Inflammatory macrophage treated with lipopolysaccharide for 1 hour (primary cell): ENCODE results near the gene DYNC2LI1.

Experiments used
- DNase-seq, 2 donors: peaks; one replicate each; pipeline ENCODE4 v3.0.0-alpha.2; 2020 to 2022

The DYNC2LI1 gene

GRCh38 chr2:43851011-43851980 lies 77.5 kb downstream of the DYNC2LI1 start:
- DNase-seq: no peak

GRCh38 chr2:43852196-43852730 lies 78.4 kb downstream of the DYNC2LI1 start:
- DNase-seq: no peak

- DNase-seq: no peak
Measured at GRCh38 chr2:43853141-43854081, 79.6 kb downstream of the DYNC2LI1 start.

- DNase-seq: no peak
Measured at GRCh38 chr2:43854671-43855070, 80.8 kb downstream of the DYNC2LI1 start.

GRCh38 chr2:43855292-43855691 lies 81.5 kb downstream of the DYNC2LI1 start:
- no peak for DNase-seq
